Stimulated activated CD8-positive, alpha-beta memory T cell treated with anti-CD3 and anti-CD28 coated beads, Interleukin-12 subunit alpha, Interleukin-12 subunit beta, amount 100 ng/mL, for 24 hours (primary cell): ENCODE measurements around the gene MARCHF3.
"Not testable (repeated sequence)": the region's sequence is repeated elsewhere in the genome, so short reads cannot be mapped to it uniquely, and the experiment has no call there.

Source experiments
- DNase-seq: peaks from one replicate; pipeline ENCODE4 v3.0.0-alpha.2; 2020; ENCODE audit errors: extremely low read depth

Gene MARCHF3

GRCh38 chr5:126918615-126918957, 111.8 kb downstream of the MARCHF3 start:
- DNase-seq, result no peak

GRCh38 chr5:126917918-126918614, 112.3 kb downstream of the MARCHF3 start:
- no peak for DNase-seq

- DNase-seq, result no peak
Observed at GRCh38 chr5:126915496-126915895, 114.9 kb downstream of the MARCHF3 start.

GRCh38 chr5:126914801-126915436, 115.4 kb downstream of the MARCHF3 start:
- DNase-seq, result no peak

GRCh38 chr5:126912616-126913200, 117.7 kb downstream of the MARCHF3 start:
- DNase-seq, result no peak

GRCh38 chr5:126911986-126912385, 118.4 kb downstream of the MARCHF3 start:
- DNase-seq, result no peak

- DNase-seq, result no peak
Observed at GRCh38 chr5:126909856-126910255, 120.5 kb downstream of the MARCHF3 start.

- not testable (repeated sequence) for DNase-seq
Observed at GRCh38 chr5:126904407-126904806, 126.0 kb downstream of the MARCHF3 start.

GRCh38 chr5:126900796-126901195, 129.6 kb downstream of the MARCHF3 start:
- DNase-seq, result no peak

- DNase-seq, result no peak
Observed at GRCh38 chr5:126899476-126899875, 130.9 kb downstream of the MARCHF3 start.

- no peak for DNase-seq
Observed at GRCh38 chr5:126897851-126898630, 132.3 kb downstream of the MARCHF3 start.

GRCh38 chr5:126896170-126896702, 134.1 kb downstream of the MARCHF3 start:
- DNase-seq, result no peak

GRCh38 chr5:126895712-126896111, 134.6 kb downstream of the MARCHF3 start:
- not testable (repeated sequence) for DNase-seq

GRCh38 chr5:126890414-126890813, 139.9 kb downstream of the MARCHF3 start:
- not testable (repeated sequence) for DNase-seq

- no peak for DNase-seq
Observed at GRCh38 chr5:126888175-126888574, 142.2 kb downstream of the MARCHF3 start.

GRCh38 chr5:126884269-126884819, 146.0 kb downstream of the MARCHF3 start:
- DNase-seq, result no peak

GRCh38 chr5:126883564-126884245, 146.7 kb downstream of the MARCHF3 start:
- no peak for DNase-seq

- no peak for DNase-seq
Observed at GRCh38 chr5:126881821-126882600, 148.3 kb downstream of the MARCHF3 start.

GRCh38 chr5:126878634-126879033, 151.7 kb downstream of the MARCHF3 start:
- no peak for DNase-seq

GRCh38 chr5:126878085-126878484, 152.3 kb downstream of the MARCHF3 start:
- DNase-seq, result no peak
